ENCODE measurements around the gene HOXB8.

HOXB8 gene

GRCh38 chr17:48594538-48595277 is 20.4 kb downstream of the HOXB8 start:
- H3K4me3 Mint-ChIP-seq: no peak overlapping the region
- no peaks in the 10 kb centered on the region for H3K36me3 Mint-ChIP-seq (ENCODE audit: low read depth)
- intact Hi-C loops (cut with micrococcal nuclease): loop anchor here (5.0 kb wide), 1 partner anchor 257 kb away; no protein-coding TSS in a partner anchor
- H3K9me3 Mint-ChIP-seq: no peaks in the 10 kb centered on the region
- H3K27ac Mint-ChIP-seq: no peak overlapping the region
- peaks cover 100% of the 10 kb centered on the region for H3K27me3 Mint-ChIP-seq
- peaks cover 59% of the 10 kb centered on the region for H3K4me1 Mint-ChIP-seq (ENCODE audit: low read depth)

- Mint-ChIP-seq H3K36me3 (ENCODE audit: low read depth) (no peaks in the 10 kb centered on the region), H3K4me3 (no peak overlapping the region), H3K27me3 (peaks cover 100% of the 10 kb centered on the region), H3K4me1 (ENCODE audit: low read depth) (peaks cover 61% of the 10 kb centered on the region), H3K9me3 (no peaks in the 10 kb centered on the region), H3K27ac (no peak overlapping the region)
- intact Hi-C loops (cut with micrococcal nuclease): loop anchor here (2.0 to 5.0 kb wide), 2 partner anchors 241 to 257 kb away; no protein-coding TSS in a partner anchor
Measured at GRCh38 chr17:48593840-48594537, 21.1 kb downstream of the HOXB8 start.

GRCh38 chr17:48593126-48593829 is 21.8 kb downstream of the HOXB8 start, which contains the start of gene HOXB5:
TSS of gene HOXB5 (minus strand) at chr17:48593779. CDS start at chr17:48593682, 97 bp downstream.
- Mint-ChIP-seq H3K36me3 (ENCODE audit: low read depth) (no peaks in the 10 kb centered on the region), H3K27ac (no peak within 1 kb of the TSS), H3K27me3 (peaks cover 100% of the 10 kb centered on the region), H3K4me1 (ENCODE audit: low read depth) (peaks cover 58% of the 10 kb centered on the region), H3K4me3 (peak within 1 kb of the TSS; percentile 47), H3K9me3 (no peaks in the 10 kb centered on the region)
- intact Hi-C loops (cut with micrococcal nuclease): loop anchor here (2.0 to 5.0 kb wide), 2 partner anchors 240 to 256 kb away; no protein-coding TSS in a partner anchor

GRCh38 chr17:48592577-48592976 is 22.5 kb downstream of the HOXB8 start:
- Mint-ChIP-seq H3K27ac (no peak overlapping the region), H3K27me3 (peaks cover 100% of the 10 kb centered on the region), H3K9me3 (no peaks in the 10 kb centered on the region), H3K36me3 (ENCODE audit: low read depth) (no peaks in the 10 kb centered on the region), H3K4me1 (ENCODE audit: low read depth) (peaks cover 58% of the 10 kb centered on the region), H3K4me3 (no peak overlapping the region)
- intact Hi-C loops (cut with micrococcal nuclease): loop anchor here (2.0 to 5.0 kb wide), 2 partner anchors 240 to 255 kb away; no protein-coding TSS in a partner anchor

- Mint-ChIP-seq H3K4me3 (no peak overlapping the region), H3K27ac (no peak overlapping the region), H3K9me3 (no peaks in the 10 kb centered on the region), H3K4me1 (ENCODE audit: low read depth) (peaks cover 58% of the 10 kb centered on the region), H3K36me3 (ENCODE audit: low read depth) (no peaks in the 10 kb centered on the region), H3K27me3 (peaks cover 100% of the 10 kb centered on the region)
- intact Hi-C loops (cut with micrococcal nuclease): loop anchor here (2.0 to 5.0 kb wide), 2 partner anchors 239 to 255 kb away; no protein-coding TSS in a partner anchor
Measured at GRCh38 chr17:48592057-48592514, 23.0 kb downstream of the HOXB8 start.

- intact Hi-C loops (cut with micrococcal nuclease): loop anchor here (2.0 to 5.0 kb wide), 2 partner anchors 239 to 254 kb away; no protein-coding TSS in a partner anchor
- peaks cover 58% of the 10 kb centered on the region for H3K4me1 Mint-ChIP-seq (ENCODE audit: low read depth)
- no peaks in the 10 kb centered on the region for H3K36me3 Mint-ChIP-seq (ENCODE audit: low read depth)
- H3K4me3 Mint-ChIP-seq: no peak overlapping the region
- H3K27me3 Mint-ChIP-seq: peaks cover 100% of the 10 kb centered on the region
- no peak overlapping the region for H3K27ac Mint-ChIP-seq
- no peaks in the 10 kb centered on the region for H3K9me3 Mint-ChIP-seq
Measured at GRCh38 chr17:48591255-48592056, 23.6 kb downstream of the HOXB8 start.

GRCh38 chr17:48590607-48591161 is 24.4 kb downstream of the HOXB8 start:
- H3K9me3 Mint-ChIP-seq: no peaks in the 10 kb centered on the region
- H3K36me3 Mint-ChIP-seq (ENCODE audit: low read depth): no peaks in the 10 kb centered on the region
- H3K27me3 Mint-ChIP-seq: peaks cover 100% of the 10 kb centered on the region
- intact Hi-C loops (cut with micrococcal nuclease): loop anchor here (5.0 kb wide), 1 partner anchor 253 kb away; no protein-coding TSS in a partner anchor
- H3K27ac Mint-ChIP-seq: no peak overlapping the region
- peaks cover 62% of the 10 kb centered on the region for H3K4me1 Mint-ChIP-seq (ENCODE audit: low read depth)
- no peak overlapping the region for H3K4me3 Mint-ChIP-seq

- H3K4me3 Mint-ChIP-seq: no peak within 1 kb of the TSS
- H3K27me3 Mint-ChIP-seq: peaks cover 100% of the 10 kb centered on the region
- no peak within 1 kb of the TSS for H3K27ac Mint-ChIP-seq
- H3K9me3 Mint-ChIP-seq: no peaks in the 10 kb centered on the region
- intact Hi-C loops (cut with micrococcal nuclease): loop anchor here (5.0 kb wide), 1 partner anchor 253 kb away; no protein-coding TSS in a partner anchor
- peaks cover 68% of the 10 kb centered on the region for H3K4me1 Mint-ChIP-seq (ENCODE audit: low read depth)
- no peaks in the 10 kb centered on the region for H3K36me3 Mint-ChIP-seq (ENCODE audit: low read depth)
Measured at GRCh38 chr17:48589831-48590606, 25.1 kb downstream of the HOXB8 start, which contains the start of gene HOXB3. TSS of gene HOXB3 (minus strand) at chr17:48590241. CDS start at chr17:48552474, 37,767 bp downstream.

- Mint-ChIP-seq H3K9me3 (no peaks in the 10 kb centered on the region), H3K36me3 (ENCODE audit: low read depth) (no peaks in the 10 kb centered on the region), H3K4me1 (ENCODE audit: low read depth) (peaks cover 73% of the 10 kb centered on the region), H3K27ac (no peak overlapping the region), H3K4me3 (no peak overlapping the region), H3K27me3 (peaks cover 100% of the 10 kb centered on the region)
- intact Hi-C loops (cut with micrococcal nuclease): no loop called here
Measured at GRCh38 chr17:48589060-48589830, 25.8 kb downstream of the HOXB8 start.

GRCh38 chr17:48588528-48588927 is 26.6 kb downstream of the HOXB8 start:
- Mint-ChIP-seq H3K36me3 (ENCODE audit: low read depth) (no peaks in the 10 kb centered on the region), H3K4me1 (ENCODE audit: low read depth) (peaks cover 67% of the 10 kb centered on the region), H3K4me3 (no peak overlapping the region), H3K27ac (no peak overlapping the region), H3K9me3 (no peaks in the 10 kb centered on the region), H3K27me3 (peaks cover 100% of the 10 kb centered on the region)
- intact Hi-C loops (cut with micrococcal nuclease): no loop called here

GRCh38 chr17:48588074-48588415 is 27.0 kb downstream of the HOXB8 start:
- no peaks in the 10 kb centered on the region for H3K9me3 Mint-ChIP-seq
- no peaks in the 10 kb centered on the region for H3K36me3 Mint-ChIP-seq (ENCODE audit: low read depth)
- no peak overlapping the region for H3K4me3 Mint-ChIP-seq
- H3K4me1 Mint-ChIP-seq (ENCODE audit: low read depth): peaks cover 63% of the 10 kb centered on the region
- intact Hi-C loops (cut with micrococcal nuclease): no loop called here
- H3K27ac Mint-ChIP-seq: peak overlapping the region; percentile 38
- H3K27me3 Mint-ChIP-seq: peaks cover 100% of the 10 kb centered on the region
